Measurements from ENCODE around the gene MCOLN1. TPM values are rescaled to one million over a fixed set of nuclear protein-coding genes. Genes with fewer than 3 reads are reported as not detected.

MCOLN1 gene
- total and polyA plus RNA-seq, 8 donors: 13.0 to 76.6 (median 15.3) TPM

GRCh38 chr19:7561325-7561724 lies 38.9 kb downstream of the MCOLN1 start:
- Histone ChIP-seq H3K27ac (no peak overlapping the region), H3K4me3 (no peak overlapping the region), H3K36me3 (peaks cover 0 to 63% of the 10 kb centered on the region in 2 donors), H3K4me1 (no peaks in the 10 kb centered on the region), H3K9me3 (no peaks in the 10 kb centered on the region), H3K27me3 (no peaks in the 10 kb centered on the region)
- no peak for DNase-seq
- ATAC-seq: no peak
- intact Hi-C loops (cut with DNase I): loop anchor here in 1 of 2 donors (10.0 kb wide), 1 partner anchor 243 kb away; no protein-coding TSS in a partner anchor
- TF ChIP-seq, protein P1, sequence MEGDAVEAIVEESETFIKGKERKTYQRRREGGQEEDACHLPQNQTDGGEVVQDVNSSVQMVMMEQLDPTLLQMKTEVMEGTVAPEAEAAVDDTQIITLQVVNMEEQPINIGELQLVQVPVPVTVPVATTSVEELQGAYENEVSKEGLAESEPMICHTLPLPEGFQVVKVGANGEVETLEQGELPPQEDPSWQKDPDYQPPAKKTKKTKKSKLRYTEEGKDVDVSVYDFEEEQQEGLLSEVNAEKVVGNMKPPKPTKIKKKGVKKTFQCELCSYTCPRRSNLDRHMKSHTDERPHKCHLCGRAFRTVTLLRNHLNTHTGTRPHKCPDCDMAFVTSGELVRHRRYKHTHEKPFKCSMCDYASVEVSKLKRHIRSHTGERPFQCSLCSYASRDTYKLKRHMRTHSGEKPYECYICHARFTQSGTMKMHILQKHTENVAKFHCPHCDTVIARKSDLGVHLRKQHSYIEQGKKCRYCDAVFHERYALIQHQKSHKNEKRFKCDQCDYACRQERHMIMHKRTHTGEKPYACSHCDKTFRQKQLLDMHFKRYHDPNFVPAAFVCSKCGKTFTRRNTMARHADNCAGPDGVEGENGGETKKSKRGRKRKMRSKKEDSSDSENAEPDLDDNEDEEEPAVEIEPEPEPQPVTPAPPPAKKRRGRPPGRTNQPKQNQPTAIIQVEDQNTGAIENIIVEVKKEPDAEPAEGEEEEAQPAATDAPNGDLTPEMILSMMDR (IDR thresholded peaks at IDR 0.05): no peak

GRCh38 chr19:7562646-7563393 lies 40.4 kb downstream of the MCOLN1 start:
- Histone ChIP-seq H3K4me1 (no peaks in the 10 kb centered on the region), H3K9me3 (no peaks in the 10 kb centered on the region), H3K36me3 (peaks cover 0 to 49% of the 10 kb centered on the region in 2 donors), H3K4me3 (no peak overlapping the region), H3K27ac (no peak overlapping the region), H3K27me3 (no peaks in the 10 kb centered on the region)
- peak; percentile 35 for ATAC-seq
- TF ChIP-seq, protein P1 (IDR thresholded peaks at IDR 0.05): no peak
- intact Hi-C loops (cut with DNase I): loop anchor here in 1 of 2 donors (10.0 kb wide), 1 partner anchor 242 kb away; no protein-coding TSS in a partner anchor
- DNase-seq: no peak

DNA sequence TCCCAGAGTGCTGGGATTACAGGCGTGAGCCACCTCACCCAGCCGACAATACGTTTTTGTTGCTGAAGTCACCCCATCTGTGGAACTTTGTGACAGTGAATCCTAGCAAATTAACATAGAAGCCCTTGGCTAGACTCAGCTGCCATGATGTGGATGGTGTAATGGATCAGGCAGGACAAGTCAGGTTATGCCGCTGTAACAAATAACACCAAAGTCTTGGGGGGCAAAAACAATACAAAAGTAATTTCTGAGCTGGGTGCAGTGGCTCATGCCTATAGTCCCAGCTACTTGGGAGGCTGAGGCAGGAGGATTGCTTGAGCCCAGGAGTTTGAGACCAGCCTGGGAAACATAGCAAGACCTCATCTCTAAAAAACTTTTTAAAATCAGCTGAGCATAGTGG lies 42.4 kb downstream of the MCOLN1 start:
- DNase-seq (no peak), ATAC-seq (no peak)
- TF ChIP-seq, protein P1 (IDR thresholded peaks at IDR 0.05): no peak
- peaks cover 0 to 28% of the 10 kb centered on the region in 2 donors for H3K36me3 ChIP-seq
- H3K4me1 ChIP-seq: no peaks in the 10 kb centered on the region
- no peak overlapping the region for H3K4me3 ChIP-seq
- intact Hi-C loops (cut with DNase I): loop anchor here in 1 of 2 donors (10.0 kb wide), 1 partner anchor 240 kb away; no protein-coding TSS in a partner anchor
- no peaks in the 10 kb centered on the region for H3K27me3 ChIP-seq
- H3K27ac ChIP-seq: no peak overlapping the region
- H3K9me3 ChIP-seq: no peaks in the 10 kb centered on the region

DNA sequence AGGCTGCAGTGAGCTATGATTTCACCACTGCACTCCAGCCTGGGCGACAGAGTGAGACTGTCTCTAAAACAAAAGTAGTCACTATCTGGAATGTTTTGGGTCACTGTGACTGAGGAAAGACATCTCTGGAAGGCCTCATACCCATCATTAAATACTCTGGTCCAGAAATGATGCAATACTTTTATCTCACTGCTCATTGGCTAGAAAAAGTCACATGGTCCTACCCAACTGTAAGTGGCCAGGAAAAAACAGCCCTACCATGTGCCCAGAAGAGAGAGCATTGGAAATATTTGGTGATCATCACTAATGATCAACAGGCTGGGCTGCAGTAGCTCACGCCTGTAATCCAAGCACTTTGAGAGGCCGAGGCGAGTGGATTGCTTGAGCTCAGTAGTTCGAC lies 42.9 kb downstream of the MCOLN1 start:
- DNase-seq (no peak), ATAC-seq (no peak)
- TF ChIP-seq, protein P1 (IDR thresholded peaks at IDR 0.05): no peak
- Histone ChIP-seq H3K4me1 (no peaks in the 10 kb centered on the region), H3K9me3 (no peaks in the 10 kb centered on the region), H3K27ac (no peak overlapping the region), H3K27me3 (no peaks in the 10 kb centered on the region), H3K4me3 (no peak overlapping the region), H3K36me3 (peaks cover 0 to 23% of the 10 kb centered on the region in 2 donors)
- intact Hi-C loops (cut with DNase I): loop anchor here in 1 of 2 donors (10.0 kb wide), 1 partner anchor 239 kb away; no protein-coding TSS in a partner anchor

GRCh38 chr19:7570761-7571160 lies 48.3 kb downstream of the MCOLN1 start:
- no peaks in the 10 kb centered on the region for H3K27me3 ChIP-seq
- DNase-seq (no peak), ATAC-seq (no peak)
- no peak overlapping the region for H3K4me3 ChIP-seq
- TF ChIP-seq, protein P1 (IDR thresholded peaks at IDR 0.05): no peak
- no peaks in the 10 kb centered on the region for H3K36me3 ChIP-seq
- H3K27ac ChIP-seq: no peak overlapping the region
- H3K4me1 ChIP-seq: no peaks in the 10 kb centered on the region
- intact Hi-C loops (cut with DNase I): no loop called here
- H3K9me3 ChIP-seq: no peaks in the 10 kb centered on the region
